Measurements from ENCODE around the gene IFRD2. TPM values are rescaled to one million over a fixed set of nuclear protein-coding genes. Genes with fewer than 3 reads are reported as not detected.

Gene IFRD2
- total and polyA plus RNA-seq, 9 of the 15 experiments (the other 6 are each of a cell fraction or from before 2014, with no cell fraction given), result 30.5 to 115 (median 52.8) TPM

DNA sequence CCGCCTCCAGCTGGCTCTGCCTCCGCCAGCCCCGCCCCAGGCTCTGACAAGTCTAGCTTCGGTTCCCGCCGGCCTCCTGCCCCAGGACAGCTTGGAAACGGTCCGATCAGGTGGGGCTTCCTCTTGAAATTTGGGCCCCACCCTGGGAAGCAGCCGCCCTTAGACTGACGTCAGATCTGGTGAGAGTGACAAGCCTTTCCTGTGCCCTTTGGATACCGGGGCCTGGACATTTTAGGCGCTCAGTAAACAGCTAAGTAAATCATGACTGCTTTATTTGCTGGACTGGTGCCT is 7.4 kb upstream of the IFRD2 start (continued):
- TF ChIP-seq ZNF384 (IDR thresholded peaks at IDR 0.05; ENCODE audit: low read depth, low read length) (no peak), NUFIP1 (IDR thresholded peaks at IDR 0.05; ENCODE audit: partially characterized antibody) (no peak), TCF7L2 (IDR thresholded peaks at IDR 0.05; ENCODE audit: low read depth, low read length) (no peak), NR3C1 (CRISPR knock-in tag; IDR thresholded peaks at IDR 0.05) (no peak), RHOXF2B (CRISPR knock-in tag; conservative IDR thresholded peaks at IDR 0.05) (no peak), ATF7 (IDR thresholded peaks at IDR 0.05) (peak; percentile 93), SRSF7 (optimal IDR thresholded peaks at IDR 0.05; ENCODE audit: low read depth, low read length) (no peak), TARDBP (IDR thresholded peaks at IDR 0.05) (peak; percentile 75), ATF1 (CRISPR knock-in tag; IDR thresholded peaks at IDR 0.05) (no peak), ATF1 (tag; IDR thresholded peaks at IDR 0.05) (peak; percentile 76), HNRNPLL (IDR thresholded peaks at IDR 0.05; ENCODE audit: low read depth, low read length, poor library complexity, severe bottlenecking) (no peak), ZNF12 (CRISPR knock-in tag; IDR thresholded peaks at IDR 0.05) (no peak), MECOM (CRISPR knock-in tag; IDR thresholded peaks at IDR 0.05) (no peak), LCOR (CRISPR knock-in tag; IDR thresholded peaks at IDR 0.05) (peak; percentile 76; the same call in 1 of the 2 replicates), MEIS2 (IDR thresholded peaks at IDR 0.05; ENCODE audit: partially characterized antibody) (peak; percentile 61), FOXK1 (CRISPR knock-in tag; IDR thresholded peaks at IDR 0.05; ENCODE audit: borderline replicate concordance) (no peak), TBP (optimal IDR thresholded peaks at IDR 0.05; ENCODE audit: low read depth, low read length) (peak; percentile 32), SREBF1 (IDR thresholded peaks at IDR 0.05; ENCODE audit: borderline replicate concordance, low read depth, low read length) (0 out of 2 replicates have a peak, but pooled peaks have one; percentile 59)
- TF ChIP-seq, protein P1, sequence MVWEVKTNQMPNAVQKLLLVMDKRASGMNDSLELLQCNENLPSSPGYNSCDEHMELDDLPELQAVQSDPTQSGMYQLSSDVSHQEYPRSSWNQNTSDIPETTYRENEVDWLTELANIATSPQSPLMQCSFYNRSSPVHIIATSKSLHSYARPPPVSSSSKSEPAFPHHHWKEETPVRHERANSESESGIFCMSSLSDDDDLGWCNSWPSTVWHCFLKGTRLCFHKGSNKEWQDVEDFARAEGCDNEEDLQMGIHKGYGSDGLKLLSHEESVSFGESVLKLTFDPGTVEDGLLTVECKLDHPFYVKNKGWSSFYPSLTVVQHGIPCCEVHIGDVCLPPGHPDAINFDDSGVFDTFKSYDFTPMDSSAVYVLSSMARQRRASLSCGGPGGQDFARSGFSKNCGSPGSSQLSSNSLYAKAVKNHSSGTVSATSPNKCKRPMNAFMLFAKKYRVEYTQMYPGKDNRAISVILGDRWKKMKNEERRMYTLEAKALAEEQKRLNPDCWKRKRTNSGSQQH (CRISPR knock-in tag; IDR thresholded peaks at IDR 0.05), result no peak
- TF ChIP-seq, protein P2, sequence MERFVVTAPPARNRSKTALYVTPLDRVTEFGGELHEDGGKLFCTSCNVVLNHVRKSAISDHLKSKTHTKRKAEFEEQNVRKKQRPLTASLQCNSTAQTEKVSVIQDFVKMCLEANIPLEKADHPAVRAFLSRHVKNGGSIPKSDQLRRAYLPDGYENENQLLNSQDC (CRISPR knock-in tag; IDR thresholded peaks at IDR 0.05), result no peak
- TF ChIP-seq, protein P3, sequence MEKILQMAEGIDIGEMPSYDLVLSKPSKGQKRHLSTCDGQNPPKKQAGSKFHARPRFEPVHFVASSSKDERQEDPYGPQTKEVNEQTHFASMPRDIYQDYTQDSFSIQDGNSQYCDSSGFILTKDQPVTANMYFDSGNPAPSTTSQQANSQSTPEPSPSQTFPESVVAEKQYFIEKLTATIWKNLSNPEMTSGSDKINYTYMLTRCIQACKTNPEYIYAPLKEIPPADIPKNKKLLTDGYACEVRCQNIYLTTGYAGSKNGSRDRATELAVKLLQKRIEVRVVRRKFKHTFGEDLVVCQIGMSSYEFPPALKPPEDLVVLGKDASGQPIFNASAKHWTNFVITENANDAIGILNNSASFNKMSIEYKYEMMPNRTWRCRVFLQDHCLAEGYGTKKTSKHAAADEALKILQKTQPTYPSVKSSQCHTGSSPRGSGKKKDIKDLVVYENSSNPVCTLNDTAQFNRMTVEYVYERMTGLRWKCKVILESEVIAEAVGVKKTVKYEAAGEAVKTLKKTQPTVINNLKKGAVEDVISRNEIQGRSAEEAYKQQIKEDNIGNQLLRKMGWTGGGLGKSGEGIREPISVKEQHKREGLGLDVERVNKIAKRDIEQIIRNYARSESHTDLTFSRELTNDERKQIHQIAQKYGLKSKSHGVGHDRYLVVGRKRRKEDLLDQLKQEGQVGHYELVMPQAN (IDR thresholded peaks at IDR 0.05; ENCODE audit: borderline replicate concordance), result no peak
- TF ChIP-seq, protein P4, sequence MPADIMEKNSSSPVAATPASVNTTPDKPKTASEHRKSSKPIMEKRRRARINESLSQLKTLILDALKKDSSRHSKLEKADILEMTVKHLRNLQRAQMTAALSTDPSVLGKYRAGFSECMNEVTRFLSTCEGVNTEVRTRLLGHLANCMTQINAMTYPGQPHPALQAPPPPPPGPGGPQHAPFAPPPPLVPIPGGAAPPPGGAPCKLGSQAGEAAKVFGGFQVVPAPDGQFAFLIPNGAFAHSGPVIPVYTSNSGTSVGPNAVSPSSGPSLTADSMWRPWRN (IDR thresholded peaks at IDR 0.05; ENCODE audit: low read depth), result no peak
- TF ChIP-seq, protein P5, sequence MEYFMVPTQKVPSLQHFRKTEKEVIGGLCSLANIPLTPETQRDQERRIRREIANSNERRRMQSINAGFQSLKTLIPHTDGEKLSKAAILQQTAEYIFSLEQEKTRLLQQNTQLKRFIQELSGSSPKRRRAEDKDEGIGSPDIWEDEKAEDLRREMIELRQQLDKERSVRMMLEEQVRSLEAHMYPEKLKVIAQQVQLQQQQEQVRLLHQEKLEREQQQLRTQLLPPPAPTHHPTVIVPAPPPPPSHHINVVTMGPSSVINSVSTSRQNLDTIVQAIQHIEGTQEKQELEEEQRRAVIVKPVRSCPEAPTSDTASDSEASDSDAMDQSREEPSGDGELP (CRISPR knock-in tag; IDR thresholded peaks at IDR 0.05; ENCODE audit: borderline replicate concordance), result peak; percentile 93; the same call in 1 of the 2 replicates
- TF ChIP-seq, protein P6, sequence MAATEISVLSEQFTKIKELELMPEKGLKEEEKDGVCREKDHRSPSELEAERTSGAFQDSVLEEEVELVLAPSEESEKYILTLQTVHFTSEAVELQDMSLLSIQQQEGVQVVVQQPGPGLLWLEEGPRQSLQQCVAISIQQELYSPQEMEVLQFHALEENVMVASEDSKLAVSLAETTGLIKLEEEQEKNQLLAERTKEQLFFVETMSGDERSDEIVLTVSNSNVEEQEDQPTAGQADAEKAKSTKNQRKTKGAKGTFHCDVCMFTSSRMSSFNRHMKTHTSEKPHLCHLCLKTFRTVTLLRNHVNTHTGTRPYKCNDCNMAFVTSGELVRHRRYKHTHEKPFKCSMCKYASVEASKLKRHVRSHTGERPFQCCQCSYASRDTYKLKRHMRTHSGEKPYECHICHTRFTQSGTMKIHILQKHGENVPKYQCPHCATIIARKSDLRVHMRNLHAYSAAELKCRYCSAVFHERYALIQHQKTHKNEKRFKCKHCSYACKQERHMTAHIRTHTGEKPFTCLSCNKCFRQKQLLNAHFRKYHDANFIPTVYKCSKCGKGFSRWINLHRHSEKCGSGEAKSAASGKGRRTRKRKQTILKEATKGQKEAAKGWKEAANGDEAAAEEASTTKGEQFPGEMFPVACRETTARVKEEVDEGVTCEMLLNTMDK (IDR thresholded peaks at IDR 0.05; ENCODE audit: borderline replicate concordance, insufficient read depth, low read depth, low read length, poor library complexity, severe bottlenecking), result no peak
